GM12892 (cell line): ENCODE data around the gene HOMER2.

ENCODE experiments used
- POLR2AphosphoS5 ChIP-seq: IDR thresholded peaks from 2 replicates; pipeline ENCODE4 v1.6.1; 2011; ENCODE audit warnings: low read depth, low read length, control low read depth
- TAF1 ChIP-seq: IDR thresholded peaks from 2 replicates; pipeline ENCODE4 v1.6.1; 2011; ENCODE audit warnings: low read depth, mild to moderate bottlenecking, control low read depth, low read length, borderline replicate concordance

GRCh38 chr15:82854554-82854953 lies 98.0 kb downstream of the HOMER2 start:
- no peak for TF ChIP-seq TAF1
- TF ChIP-seq POLR2AphosphoS5 = no peak
